ENCODE results near the gene CISD3.
"Not testable (repeated sequence)": the region's sequence is repeated elsewhere in the genome, so short reads cannot be mapped to it uniquely, and the experiment has no call there.

Gene CISD3

DNA sequence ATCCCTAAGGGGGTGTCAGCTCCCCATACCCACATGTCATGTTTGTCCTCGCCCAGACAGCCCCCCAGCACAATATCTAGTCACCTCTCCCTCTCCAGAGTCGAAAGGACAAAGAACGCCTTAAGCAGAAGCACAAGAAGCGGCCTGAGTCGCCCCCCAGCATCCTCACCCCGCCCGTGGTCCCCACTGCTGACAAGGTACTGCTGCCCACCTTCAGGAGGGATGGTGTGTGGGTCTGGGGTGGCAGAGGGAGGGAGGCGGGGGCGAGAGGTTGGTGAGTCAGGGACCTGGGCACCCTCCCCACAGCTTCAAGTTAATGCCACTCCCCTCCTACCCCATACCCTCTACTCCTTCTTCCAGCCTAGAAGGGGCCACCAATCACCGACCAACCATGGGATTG, 17.5 kb upstream of the CISD3 start:
- DNase-seq (ENCODE audit: low spot score in 2 of 2) (no peak), ATAC-seq (ENCODE audit: low read depth) (no peak)
- Mint-ChIP-seq H3K36me3 (peaks cover 31% of the 10 kb centered on the region), H3K4me3 (no peak overlapping the region), H3K27ac (no peak overlapping the region), H3K9me3 (no peaks in the 10 kb centered on the region), H3K27me3 (no peaks in the 10 kb centered on the region), H3K4me1 (peaks cover 24% of the 10 kb centered on the region)

DNA sequence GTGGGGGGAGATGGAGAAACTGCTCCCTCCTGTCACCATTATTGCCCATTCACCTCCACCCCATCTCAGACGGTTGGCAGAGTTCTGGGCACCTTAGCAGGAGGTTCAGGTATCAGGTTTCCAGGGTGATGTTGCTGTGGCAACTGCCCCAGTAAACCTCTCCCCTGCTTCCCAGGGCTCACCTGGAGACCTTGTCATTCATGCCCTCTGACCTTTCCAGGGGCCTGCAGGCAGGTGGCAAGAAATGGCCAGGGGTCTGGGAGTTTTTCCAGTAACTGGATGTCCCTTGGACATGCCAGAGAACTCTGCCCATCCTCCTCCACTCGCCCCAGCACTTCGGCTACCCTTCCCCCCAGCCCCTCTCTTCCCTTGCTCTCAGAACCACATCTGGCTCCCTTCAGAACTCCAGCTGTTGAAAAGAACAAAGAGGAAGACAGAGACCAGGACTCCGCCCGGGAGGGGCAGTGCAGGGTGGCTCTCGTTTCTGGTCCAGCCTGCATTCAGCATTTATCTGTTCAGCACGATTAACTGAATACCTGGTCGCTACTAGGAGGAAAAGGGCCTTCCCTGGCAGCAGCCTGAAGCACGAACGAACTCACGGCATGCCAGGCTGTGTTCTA, 16.6 kb upstream of the CISD3 start:
- Mint-ChIP-seq H3K36me3 (peaks cover 35% of the 10 kb centered on the region), H3K9me3 (no peaks in the 10 kb centered on the region), H3K27ac (no peak overlapping the region), H3K4me3 (no peak overlapping the region), H3K4me1 (peaks cover 21% of the 10 kb centered on the region), H3K27me3 (no peaks in the 10 kb centered on the region)
- DNase-seq (ENCODE audit: low spot score in 2 of 2) (no peak), ATAC-seq (ENCODE audit: low read depth) (no peak)

- Mint-ChIP-seq H3K36me3 (peaks cover 27% of the 10 kb centered on the region), H3K27me3 (no peaks in the 10 kb centered on the region), H3K4me3 (no peak overlapping the region), H3K27ac (peak overlapping the region; percentile 78), H3K9me3 (no peaks in the 10 kb centered on the region), H3K4me1 (peaks cover 9% of the 10 kb centered on the region)
- no peak for DNase-seq (ENCODE audit: low spot score in 2 of 2)
- ATAC-seq (ENCODE audit: low read depth), result no peak
Measured at GRCh38 chr17:38715216-38715943, 14.8 kb upstream of the CISD3 start.

DNA sequence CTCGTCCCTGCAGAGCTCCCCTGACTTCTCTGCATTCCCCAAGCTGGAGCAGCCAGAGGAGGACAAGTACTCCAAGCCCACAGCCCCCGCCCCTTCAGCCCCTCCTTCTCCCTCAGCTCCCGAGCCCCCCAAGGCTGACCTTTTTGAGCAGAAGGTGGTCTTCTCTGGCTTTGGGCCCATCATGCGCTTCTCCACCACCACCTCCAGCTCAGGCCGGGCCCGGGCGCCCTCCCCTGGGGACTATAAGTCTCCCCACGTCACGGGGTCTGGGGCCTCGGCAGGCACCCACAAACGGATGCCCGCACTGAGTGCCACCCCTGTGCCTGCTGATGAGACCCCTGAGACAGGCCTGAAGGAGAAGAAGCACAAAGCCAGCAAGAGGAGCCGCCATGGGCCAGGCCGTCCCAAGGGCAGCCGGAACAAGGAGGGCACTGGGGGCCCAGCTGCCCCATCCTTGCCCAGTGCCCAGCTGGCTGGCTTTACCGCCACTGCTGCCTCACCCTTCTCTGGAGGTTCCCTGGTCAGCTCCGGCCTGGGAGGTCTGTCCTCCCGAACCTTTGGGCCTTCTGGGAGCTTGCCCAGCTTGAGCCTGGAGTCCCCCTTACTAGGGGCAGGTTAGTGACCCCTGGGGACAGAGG, 13.7 kb upstream of the CISD3 start:
- no peaks in the 10 kb centered on the region for H3K9me3 Mint-ChIP-seq
- no peaks in the 10 kb centered on the region for H3K27me3 Mint-ChIP-seq
- no peak overlapping the region for H3K27ac Mint-ChIP-seq
- no peak overlapping the region for H3K4me3 Mint-ChIP-seq
- no peak for ATAC-seq (ENCODE audit: low read depth)
- H3K4me1 Mint-ChIP-seq, result peaks cover 8% of the 10 kb centered on the region
- DNase-seq (ENCODE audit: low spot score in 2 of 2), result no peak
- H3K36me3 Mint-ChIP-seq, result peaks cover 31% of the 10 kb centered on the region

DNA sequence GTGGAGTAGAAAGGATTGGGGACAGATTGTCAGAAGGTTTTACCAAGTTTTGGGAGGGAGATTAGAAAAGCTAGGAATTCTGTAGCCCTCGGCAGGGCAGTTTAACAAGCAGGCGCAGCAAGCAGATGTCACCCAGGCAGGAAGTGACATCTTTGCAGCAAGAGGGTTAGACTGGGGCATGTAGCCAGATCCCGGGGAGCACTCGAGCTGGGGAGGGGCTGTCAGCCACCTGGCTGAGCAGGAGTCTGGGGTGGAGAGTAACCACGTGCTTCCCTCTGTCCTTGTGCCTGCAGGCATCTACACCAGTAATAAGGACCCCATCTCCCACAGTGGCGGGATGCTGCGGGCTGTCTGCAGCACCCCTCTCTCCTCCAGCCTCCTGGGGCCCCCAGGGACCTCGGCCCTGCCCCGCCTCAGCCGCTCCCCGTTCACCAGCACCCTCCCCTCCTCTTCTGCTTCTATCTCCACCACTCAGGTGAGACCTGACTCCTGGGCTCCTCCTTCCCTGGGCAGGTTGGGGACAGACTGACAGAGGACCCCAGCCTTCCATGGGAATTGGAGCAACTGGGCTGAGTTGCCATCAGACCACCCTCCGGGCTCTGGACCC, 12.9 kb upstream of the CISD3 start:
- Mint-ChIP-seq H3K9me3 (no peaks in the 10 kb centered on the region), H3K27me3 (no peaks in the 10 kb centered on the region), H3K4me3 (no peak overlapping the region), H3K4me1 (peaks cover 8% of the 10 kb centered on the region), H3K27ac (no peak overlapping the region), H3K36me3 (peaks cover 31% of the 10 kb centered on the region)
- no peak for ATAC-seq (ENCODE audit: low read depth)
- DNase-seq (ENCODE audit: low spot score in 2 of 2), result no peak

GRCh38 chr17:38719289-38719942, 10.7 kb upstream of the CISD3 start:
- Mint-ChIP-seq H3K4me1 (peaks cover 8% of the 10 kb centered on the region), H3K27me3 (no peaks in the 10 kb centered on the region), H3K4me3 (no peak overlapping the region), H3K9me3 (no peaks in the 10 kb centered on the region), H3K27ac (no peak overlapping the region), H3K36me3 (peaks cover 30% of the 10 kb centered on the region)
- ATAC-seq (ENCODE audit: low read depth), result no peak
- no peak for DNase-seq (ENCODE audit: low spot score in 2 of 2)

DNA sequence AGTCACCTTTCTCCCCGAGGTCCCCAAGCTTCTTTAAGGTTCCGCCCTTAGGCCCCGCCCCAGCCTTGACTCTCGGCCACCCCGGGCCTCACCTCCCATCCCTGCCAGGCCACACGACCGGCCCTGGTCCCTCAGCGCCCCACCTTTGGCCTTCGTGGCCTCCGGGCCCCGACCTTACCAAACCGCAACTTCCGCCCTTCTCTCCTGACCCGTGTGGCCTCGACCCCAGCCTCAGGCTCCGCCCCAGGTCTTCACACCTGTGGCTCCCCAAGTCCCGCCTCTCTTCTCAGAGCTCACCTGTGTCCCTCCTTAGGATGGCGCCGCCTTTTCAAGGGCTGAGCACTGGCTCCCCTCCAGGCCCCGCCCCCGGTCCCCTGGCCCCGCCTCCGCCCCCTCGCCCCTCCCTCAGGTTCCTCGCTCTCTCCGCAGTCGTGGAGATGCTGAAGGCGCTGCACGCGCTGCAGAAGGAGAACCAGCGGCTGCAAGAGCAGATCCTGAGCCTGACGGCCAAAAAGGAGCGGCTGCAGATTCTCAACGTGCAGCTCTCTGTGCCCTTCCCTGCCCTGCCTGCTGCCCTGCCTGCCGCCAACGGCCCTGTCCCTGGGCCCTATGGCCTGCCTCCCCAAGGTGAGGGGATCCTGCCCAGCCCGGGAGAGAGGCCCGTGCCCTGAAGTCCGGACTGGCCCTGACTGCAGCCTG, 10.0 kb upstream of the CISD3 start:
- ATAC-seq (ENCODE audit: low read depth), result no peak
- Mint-ChIP-seq H3K27ac (no peak overlapping the region), H3K4me3 (no peak overlapping the region), H3K9me3 (no peaks in the 10 kb centered on the region), H3K36me3 (peaks cover 26% of the 10 kb centered on the region), H3K27me3 (no peaks in the 10 kb centered on the region), H3K4me1 (peaks cover 5% of the 10 kb centered on the region)
- no peak for DNase-seq (ENCODE audit: low spot score in 2 of 2)

DNA sequence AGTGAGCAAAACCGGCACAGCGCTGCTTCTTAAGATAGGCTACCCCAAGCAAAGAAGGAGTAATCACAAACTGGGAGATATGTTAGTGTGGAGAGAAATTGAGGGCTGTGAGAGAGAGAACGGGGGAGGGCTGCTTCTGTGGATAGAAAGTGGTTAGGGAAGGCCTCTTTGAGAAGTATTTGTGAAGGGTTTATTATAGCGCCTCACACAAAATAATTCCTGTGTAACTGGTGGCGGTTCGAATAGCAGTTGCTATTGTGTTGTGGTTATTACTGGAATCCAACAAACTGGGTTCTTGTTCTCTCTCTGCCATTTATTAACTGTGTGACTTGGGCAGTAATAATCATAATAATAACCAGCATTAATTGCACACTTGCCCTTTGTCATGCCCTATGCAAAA, 9.2 kb upstream of the CISD3 start:
- Mint-ChIP-seq H3K27ac (no peak overlapping the region), H3K27me3 (no peaks in the 10 kb centered on the region), H3K4me3 (no peak overlapping the region), H3K36me3 (peaks cover 22% of the 10 kb centered on the region), H3K4me1 (peaks cover 5% of the 10 kb centered on the region), H3K9me3 (no peaks in the 10 kb centered on the region)
- DNase-seq (ENCODE audit: low spot score in 2 of 2) (no peak), ATAC-seq (ENCODE audit: low read depth) (no peak)

DNA sequence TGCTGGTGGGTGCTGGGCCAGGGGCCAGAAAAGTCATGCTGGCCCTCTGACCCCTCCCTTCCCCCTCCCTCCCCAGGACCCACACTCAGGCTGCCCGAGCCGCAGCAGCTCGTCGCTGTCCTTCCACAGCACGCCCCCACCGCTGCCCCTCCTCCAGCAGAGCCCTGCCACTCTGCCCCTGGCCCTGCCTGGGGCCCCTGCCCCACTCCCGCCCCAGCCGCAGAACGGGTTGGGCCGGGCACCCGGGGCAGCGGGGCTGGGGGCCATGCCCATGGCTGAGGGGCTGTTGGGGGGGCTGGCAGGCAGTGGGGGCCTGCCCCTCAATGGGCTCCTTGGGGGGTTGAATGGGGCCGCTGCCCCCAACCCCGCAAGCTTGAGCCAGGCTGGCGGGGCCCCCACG, 8.3 kb upstream of the CISD3 start:
- peaks cover 8% of the 10 kb centered on the region for H3K4me1 Mint-ChIP-seq
- no peaks in the 10 kb centered on the region for H3K27me3 Mint-ChIP-seq
- no peak overlapping the region for H3K27ac Mint-ChIP-seq
- no peaks in the 10 kb centered on the region for H3K9me3 Mint-ChIP-seq
- peaks cover 21% of the 10 kb centered on the region for H3K36me3 Mint-ChIP-seq
- no peak for ATAC-seq (ENCODE audit: low read depth)
- DNase-seq (ENCODE audit: low spot score in 2 of 2), result no peak
- H3K4me3 Mint-ChIP-seq, result no peak overlapping the region

GRCh38 chr17:38724337-38724988, 5.7 kb upstream of the CISD3 start:
- H3K27me3 Mint-ChIP-seq, result no peaks in the 10 kb centered on the region
- H3K36me3 Mint-ChIP-seq, result peaks cover 9% of the 10 kb centered on the region
- no peak overlapping the region for H3K27ac Mint-ChIP-seq
- H3K9me3 Mint-ChIP-seq, result no peaks in the 10 kb centered on the region
- no peak for ATAC-seq (ENCODE audit: low read depth)
- no peak overlapping the region for H3K4me3 Mint-ChIP-seq
- DNase-seq (ENCODE audit: low spot score in 2 of 2), result no peak
- H3K4me1 Mint-ChIP-seq, result peaks cover 29% of the 10 kb centered on the region

- ATAC-seq (ENCODE audit: low read depth) (no peak), DNase-seq (ENCODE audit: low spot score in 2 of 2) (no peak)
- peaks cover 30% of the 10 kb centered on the region for H3K4me1 Mint-ChIP-seq
- H3K4me3 Mint-ChIP-seq, result no peak overlapping the region
- H3K27me3 Mint-ChIP-seq, result no peaks in the 10 kb centered on the region
- H3K9me3 Mint-ChIP-seq, result no peaks in the 10 kb centered on the region
- H3K36me3 Mint-ChIP-seq, result peaks cover 8% of the 10 kb centered on the region
- no peak overlapping the region for H3K27ac Mint-ChIP-seq
Measured at GRCh38 chr17:38725066-38725465, 5.1 kb upstream of the CISD3 start.

DNA sequence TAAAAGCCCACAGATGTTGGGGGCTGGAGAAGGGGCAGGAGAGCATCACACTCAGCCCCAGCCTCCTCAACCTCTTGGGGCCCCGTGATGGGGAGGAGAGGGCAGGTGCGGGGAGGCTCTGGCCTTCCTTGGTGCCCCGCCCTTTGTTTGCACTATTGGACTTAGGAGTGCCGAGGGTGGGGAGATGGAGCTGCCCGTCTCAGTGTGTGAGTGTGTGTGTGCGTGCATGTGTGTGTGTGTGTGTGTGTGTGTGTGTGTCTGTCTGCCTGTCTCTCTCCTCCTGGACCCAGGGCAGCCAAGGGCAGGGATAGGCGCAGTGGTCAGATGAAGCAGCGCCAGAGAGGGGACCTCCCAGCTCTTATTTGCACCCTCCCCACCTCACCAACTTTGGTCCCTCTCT, 4.0 kb upstream of the CISD3 start:
- not testable (repeated sequence) for ATAC-seq (ENCODE audit: low read depth); H3K4me3 Mint-ChIP-seq; H3K27ac Mint-ChIP-seq; H3K9me3 Mint-ChIP-seq; DNase-seq (ENCODE audit: low spot score in 2 of 2); H3K36me3 Mint-ChIP-seq; H3K27me3 Mint-ChIP-seq
- peaks cover 34% of the 10 kb centered on the region for H3K4me1 Mint-ChIP-seq

DNA sequence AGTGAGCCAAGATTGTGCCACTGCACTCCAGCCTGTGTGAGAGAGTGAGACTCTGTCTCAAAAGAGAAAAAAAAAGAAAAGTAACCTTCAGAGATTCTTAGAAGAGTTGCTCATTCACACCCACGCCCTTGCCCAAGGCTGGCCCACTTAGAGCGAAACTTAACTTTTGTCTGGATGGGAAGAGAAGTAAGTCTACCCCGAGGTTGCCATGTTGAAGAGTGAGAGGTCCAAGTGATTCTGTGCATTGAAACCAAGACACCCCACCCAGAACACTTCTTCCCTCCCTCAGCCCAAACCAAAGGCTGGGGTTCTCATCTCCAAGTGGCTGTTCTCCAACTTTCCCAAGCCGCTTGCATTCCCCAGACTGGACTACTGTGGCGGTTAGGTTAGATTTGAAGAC, 2.4 kb upstream of the CISD3 start:
- Mint-ChIP-seq H3K4me1 (peaks cover 40% of the 10 kb centered on the region), H3K9me3 (no peaks in the 10 kb centered on the region), H3K36me3 (peaks cover under 1% of the 10 kb centered on the region), H3K27ac (peak overlapping the region; percentile 40), H3K4me3 (peak overlapping the region; percentile 51), H3K27me3 (no peaks in the 10 kb centered on the region)
- DNase-seq (ENCODE audit: low spot score in 2 of 2), result no peak
- no peak for ATAC-seq (ENCODE audit: low read depth)
